Activated T-helper 17 cell treated with anti-CD3 and anti-CD28 coated beads, Interleukin-2, amount 50 U/mL, for 72 hours (primary cell): ENCODE measurements around the gene GNG7. TPM values are rescaled to one million over a fixed set of nuclear protein-coding genes. Genes with fewer than 3 reads are reported as not detected.
"Not testable (repeated sequence)": the region's sequence is repeated elsewhere in the genome, so short reads cannot be mapped to it uniquely, and the experiment has no call there.

Experiments used
- ATAC-seq: fragments of 150-1000 bp; cut with Tn5 transposase; replicated peaks from 2 replicates; pipeline ENCODE4 v1.10.0; 2021; ENCODE audit warnings: mild to moderate bottlenecking, moderate library complexity
- H3K27ac Mint-ChIP-seq: one replicate; pipeline ENCODE4 v1.8.0; 2022; ENCODE audit warnings: mixed read lengths
- H3K27me3 Mint-ChIP-seq: one replicate; pipeline ENCODE4 v1.8.0; 2022; ENCODE audit warnings: mixed read lengths
- H3K36me3 Mint-ChIP-seq: one replicate; pipeline ENCODE4 v1.8.0; 2022; ENCODE audit warnings: low read depth, mild to moderate bottlenecking, mixed read lengths
- H3K4me1 Mint-ChIP-seq: one replicate; pipeline ENCODE4 v1.8.0; 2022; ENCODE audit warnings: mixed read lengths
- H3K4me3 Mint-ChIP-seq: one replicate; pipeline ENCODE4 v1.8.0; 2022; ENCODE audit warnings: mild to moderate bottlenecking, mixed read lengths
- H3K9me3 Mint-ChIP-seq: one replicate; pipeline ENCODE4 v1.8.0; 2022; ENCODE audit warnings: mixed read lengths
- total RNA-seq, 2 donors: library from RNA; stranded (reverse); gene quantifications; one replicate each; pipeline ENCODE4 v1.2.3, GENCODE V29; 2022

The GNG7 gene
- total RNA-seq, 2 donors from 2014 or later, result 0.29 TPM; not detected in 1

DNA sequence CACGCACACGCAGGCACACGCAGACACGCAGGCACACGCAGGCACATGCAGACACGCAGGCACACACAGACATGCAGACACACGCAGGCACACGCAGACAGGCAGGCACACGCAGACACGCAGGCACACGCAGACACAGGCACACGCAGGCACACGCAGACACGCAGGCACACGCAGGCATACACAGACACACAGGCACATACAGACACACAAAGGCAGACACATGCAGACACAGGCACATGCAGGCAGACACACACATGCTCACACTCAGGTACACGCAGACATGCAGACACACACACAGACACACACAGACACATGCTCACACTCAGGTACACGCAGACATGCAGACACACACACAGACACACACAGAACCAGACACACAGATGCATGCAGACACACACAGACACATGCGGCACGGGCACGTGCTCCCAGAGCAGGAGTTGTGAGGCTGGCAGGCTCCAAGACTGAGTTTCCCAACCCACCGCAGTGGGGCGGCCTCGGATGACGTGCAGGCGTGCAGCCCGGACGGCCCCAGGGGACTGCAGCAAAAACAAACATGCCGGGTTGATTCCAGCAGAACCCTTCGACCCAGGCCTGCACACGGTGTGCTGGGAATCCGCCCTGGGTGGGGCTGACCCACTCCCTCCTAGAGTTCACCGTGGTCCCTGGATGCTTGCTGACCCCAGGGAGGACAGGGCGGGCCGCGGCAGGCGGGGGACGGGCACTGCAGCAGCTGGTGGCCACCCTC is 126.6 kb downstream of the GNG7 start:
- H3K4me1 Mint-ChIP-seq, result no peaks in the 10 kb centered on the region
- H3K36me3 Mint-ChIP-seq, result no peaks in the 10 kb centered on the region
- H3K27me3 Mint-ChIP-seq, result peaks cover 4% of the 10 kb centered on the region
- no peak overlapping the region for H3K27ac Mint-ChIP-seq
- no peaks in the 10 kb centered on the region for H3K9me3 Mint-ChIP-seq
- ATAC-seq, result no peak
- H3K4me3 Mint-ChIP-seq, result no peak overlapping the region

- Mint-ChIP-seq H3K27me3 (peaks cover 4% of the 10 kb centered on the region), H3K9me3 (no peaks in the 10 kb centered on the region), H3K4me3 (no peak overlapping the region), H3K27ac (no peak overlapping the region), H3K36me3 (no peaks in the 10 kb centered on the region), H3K4me1 (peaks cover 3% of the 10 kb centered on the region)
- ATAC-seq, result no peak
Measured at GRCh38 chr19:2574971-2575630, 127.4 kb downstream of the GNG7 start.

DNA sequence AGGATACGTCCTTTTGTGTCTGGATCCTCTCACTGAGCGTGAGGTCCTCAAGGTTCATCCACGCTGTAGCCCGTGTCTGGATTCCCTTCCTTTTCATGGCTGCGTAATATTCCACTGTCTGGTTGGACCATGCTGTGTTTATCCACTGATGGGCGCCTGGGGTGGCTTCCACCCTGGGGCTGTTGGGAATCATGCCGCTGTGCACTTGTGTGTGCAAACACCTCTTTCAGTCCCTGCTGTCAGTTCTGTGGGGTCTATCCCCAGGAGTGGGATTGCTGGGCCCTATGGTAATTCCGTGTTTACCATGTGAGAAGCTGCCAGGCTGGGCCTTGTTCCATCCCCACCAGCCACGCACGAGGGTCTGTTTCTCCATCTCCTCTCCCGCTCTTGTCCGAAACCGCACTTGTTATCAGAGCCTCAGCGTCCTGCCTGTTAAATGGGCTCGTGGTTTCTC is 128.0 kb downstream of the GNG7 start:
- peaks cover 4% of the 10 kb centered on the region for H3K4me1 Mint-ChIP-seq
- H3K36me3 Mint-ChIP-seq, result no peaks in the 10 kb centered on the region
- peaks cover 4% of the 10 kb centered on the region for H3K27me3 Mint-ChIP-seq
- H3K4me3 Mint-ChIP-seq, result no peak overlapping the region
- no peak overlapping the region for H3K27ac Mint-ChIP-seq
- ATAC-seq, result no peak
- no peaks in the 10 kb centered on the region for H3K9me3 Mint-ChIP-seq

DNA sequence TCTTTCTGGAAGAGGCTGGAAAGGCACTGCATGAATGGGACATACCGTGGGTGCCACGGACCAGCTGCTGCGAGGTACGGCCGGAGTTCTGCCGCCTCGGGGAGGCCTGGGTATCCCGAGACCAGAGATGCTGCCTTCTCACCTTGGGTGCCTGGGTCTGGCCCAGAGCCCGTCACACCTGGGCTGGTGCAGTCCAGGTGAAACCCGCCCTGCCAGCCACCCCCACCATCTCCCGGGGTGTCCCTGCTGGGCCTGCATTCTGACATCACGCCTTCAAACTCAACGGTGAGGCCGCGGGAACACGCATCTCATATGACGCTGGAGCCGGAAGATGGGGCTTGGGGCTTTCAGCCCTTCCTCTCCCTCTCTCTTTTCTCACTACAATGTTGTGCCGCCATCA is 128.6 kb downstream of the GNG7 start:
- no peak overlapping the region for H3K27ac Mint-ChIP-seq
- no peaks in the 10 kb centered on the region for H3K36me3 Mint-ChIP-seq
- H3K27me3 Mint-ChIP-seq, result peaks cover 4% of the 10 kb centered on the region
- peaks cover 4% of the 10 kb centered on the region for H3K4me1 Mint-ChIP-seq
- no peak for ATAC-seq
- H3K4me3 Mint-ChIP-seq, result no peak overlapping the region
- no peaks in the 10 kb centered on the region for H3K9me3 Mint-ChIP-seq

DNA sequence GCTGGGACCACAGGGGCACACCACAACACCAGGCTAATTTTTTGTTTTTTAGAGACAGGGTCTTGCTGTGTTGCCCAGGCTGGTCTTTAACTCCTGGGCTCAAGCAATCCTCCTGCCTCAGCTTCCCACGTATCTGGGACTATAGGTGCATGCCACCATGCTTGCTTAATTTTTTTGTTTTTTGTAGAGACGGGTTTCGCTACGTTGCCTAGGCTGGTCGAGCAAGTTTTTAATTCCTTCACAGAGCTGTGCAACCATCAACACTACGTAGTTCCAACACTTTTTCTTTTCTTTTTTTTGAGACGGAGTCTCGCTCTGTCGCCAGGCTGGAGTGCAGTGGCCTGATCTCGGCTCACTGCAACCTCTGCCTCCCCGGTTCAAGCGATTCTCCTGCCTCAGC is 130.3 kb downstream of the GNG7 start:
- not testable (repeated sequence) for H3K27me3 Mint-ChIP-seq, H3K27ac Mint-ChIP-seq, ATAC-seq, H3K36me3 Mint-ChIP-seq, H3K4me3 Mint-ChIP-seq, H3K9me3 Mint-ChIP-seq
- peaks cover 11% of the 10 kb centered on the region for H3K4me1 Mint-ChIP-seq

DNA sequence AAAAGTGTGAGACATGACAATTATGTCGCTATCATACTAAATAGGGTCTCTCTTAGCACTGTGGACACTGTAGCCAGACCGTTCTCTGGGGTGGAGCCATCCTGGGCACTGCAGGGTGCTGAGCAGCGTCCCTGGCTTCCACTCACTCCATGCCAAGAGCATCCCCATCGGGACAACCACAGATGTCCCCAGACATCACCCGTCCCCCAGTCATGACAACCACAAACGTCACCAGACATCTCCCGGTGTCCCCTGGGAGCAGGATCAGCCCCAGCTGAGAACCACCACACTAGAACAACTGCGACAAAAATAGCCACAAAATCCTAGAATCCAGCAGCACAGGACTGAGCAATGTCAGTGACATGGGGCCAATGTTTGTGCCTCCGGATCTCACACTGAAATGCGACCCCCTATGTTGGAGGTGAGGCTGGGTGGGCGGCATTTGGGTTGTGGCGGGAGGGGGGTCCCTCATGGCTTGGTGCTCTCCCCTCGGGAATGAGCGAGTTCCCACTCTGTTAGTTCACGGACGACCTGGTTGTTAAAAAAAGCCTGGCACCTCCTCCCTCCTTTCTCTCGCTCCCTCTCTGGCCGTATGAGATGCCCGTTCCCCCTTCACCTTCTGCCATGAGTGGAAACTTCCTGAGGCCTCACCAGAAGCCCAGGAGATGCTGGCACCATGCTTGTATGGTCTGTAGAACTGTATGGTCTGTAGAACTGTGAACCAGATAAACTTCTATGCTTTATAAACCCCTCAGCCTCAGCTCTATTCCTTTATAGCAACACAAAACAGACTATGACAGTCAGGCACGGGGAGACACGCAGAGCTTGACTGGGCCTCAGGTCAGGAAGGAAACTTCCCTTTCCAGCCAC is 132.7 kb downstream of the GNG7 start:
- no peaks in the 10 kb centered on the region for H3K27me3 Mint-ChIP-seq
- no peaks in the 10 kb centered on the region for H3K36me3 Mint-ChIP-seq
- H3K9me3 Mint-ChIP-seq, result no peaks in the 10 kb centered on the region
- H3K27ac Mint-ChIP-seq, result no peak overlapping the region
- no peak for ATAC-seq
- peaks cover 11% of the 10 kb centered on the region for H3K4me1 Mint-ChIP-seq
- no peak overlapping the region for H3K4me3 Mint-ChIP-seq

GRCh38 chr19:2567996-2568395 is 134.5 kb downstream of the GNG7 start:
- Mint-ChIP-seq H3K36me3 (no peaks in the 10 kb centered on the region), H3K4me3 (no peak overlapping the region), H3K27ac (no peak overlapping the region), H3K4me1 (peaks cover 11% of the 10 kb centered on the region), H3K27me3 (no peaks in the 10 kb centered on the region), H3K9me3 (no peaks in the 10 kb centered on the region)
- ATAC-seq, result no peak

DNA sequence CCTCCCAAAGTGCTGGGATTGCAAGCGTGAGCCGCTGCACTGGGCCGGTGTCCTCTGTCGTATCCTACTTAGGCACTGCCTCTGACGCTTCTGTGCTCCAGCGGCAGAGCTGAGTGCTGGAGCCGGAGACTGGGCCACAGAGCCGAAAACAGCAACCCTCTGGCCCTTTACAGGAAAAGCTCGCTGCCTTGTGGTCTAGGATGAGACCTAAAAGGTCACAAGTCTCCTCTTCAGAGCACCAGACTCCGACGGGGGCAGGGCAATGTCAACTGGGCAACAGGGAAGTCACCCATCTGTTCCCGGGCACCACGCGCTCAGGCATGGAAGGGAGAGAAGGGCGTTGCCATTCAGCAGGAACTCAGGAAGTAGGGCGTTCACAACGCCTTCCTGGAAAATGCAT is 134.9 kb downstream of the GNG7 start:
- H3K4me1 Mint-ChIP-seq, result peaks cover 12% of the 10 kb centered on the region
- H3K9me3 Mint-ChIP-seq, result no peaks in the 10 kb centered on the region
- no peak for ATAC-seq
- H3K4me3 Mint-ChIP-seq, result no peak overlapping the region
- no peaks in the 10 kb centered on the region for H3K27me3 Mint-ChIP-seq
- H3K27ac Mint-ChIP-seq, result no peak overlapping the region
- H3K36me3 Mint-ChIP-seq, result no peaks in the 10 kb centered on the region

- Mint-ChIP-seq H3K4me3 (peak overlapping the region; percentile 82), H3K4me1 (peaks cover 17% of the 10 kb centered on the region)
- H3K9me3 Mint-ChIP-seq, H3K27me3 Mint-ChIP-seq, H3K36me3 Mint-ChIP-seq, H3K27ac Mint-ChIP-seq, ATAC-seq: not testable (repeated sequence)
Measured at GRCh38 chr19:2563546-2563945, 138.9 kb downstream of the GNG7 start.

DNA sequence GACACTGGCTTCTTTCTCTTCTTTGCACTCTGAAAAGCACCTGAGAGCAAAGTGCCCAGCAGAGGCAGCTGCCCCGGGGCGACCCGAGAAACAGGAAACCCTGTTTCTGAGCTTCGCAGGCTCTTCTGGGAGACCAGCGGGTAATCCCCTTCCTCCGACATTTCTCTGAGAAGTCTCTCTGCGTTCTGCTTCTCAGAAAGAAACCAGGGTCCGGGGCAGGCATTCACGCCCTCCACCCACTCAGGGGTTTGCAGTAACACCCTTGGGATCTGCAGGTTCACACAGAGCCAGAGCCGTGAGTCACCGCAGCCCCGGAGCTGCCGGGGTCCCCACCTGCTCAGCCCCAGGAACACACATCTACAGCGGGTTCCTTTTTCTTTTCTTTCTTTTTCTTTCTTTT is 140.6 kb downstream of the GNG7 start:
- ATAC-seq, result peak; percentile 86
- Mint-ChIP-seq H3K27ac (peak overlapping the region; percentile 82), H3K4me3 (peak overlapping the region; percentile 82), H3K4me1 (peaks cover 13% of the 10 kb centered on the region), H3K27me3 (no peaks in the 10 kb centered on the region), H3K36me3 (no peaks in the 10 kb centered on the region), H3K9me3 (no peaks in the 10 kb centered on the region)

DNA sequence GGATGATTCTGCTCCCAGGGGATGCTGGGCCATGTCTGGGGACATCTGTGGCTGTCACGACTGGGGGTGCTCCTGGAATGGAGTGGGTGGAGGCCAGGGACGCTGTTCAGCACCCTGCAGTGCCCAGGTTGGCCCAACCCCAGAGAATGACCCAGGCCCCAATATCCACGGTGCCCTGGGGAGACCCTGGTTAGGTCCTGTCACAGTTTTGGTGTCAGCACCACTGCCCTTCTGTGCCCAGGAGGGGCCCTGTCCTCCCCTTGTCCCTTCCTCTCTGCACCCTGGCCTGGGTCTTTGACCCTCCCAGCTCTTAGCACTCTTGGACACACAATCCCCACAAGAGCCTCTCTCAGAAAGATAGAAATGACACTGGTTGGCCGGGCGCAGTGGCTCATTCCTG is 141.3 kb downstream of the GNG7 start:
- Mint-ChIP-seq H3K27ac (no peak overlapping the region), H3K4me3 (peak overlapping the region; percentile 82), H3K36me3 (no peaks in the 10 kb centered on the region), H3K27me3 (no peaks in the 10 kb centered on the region), H3K4me1 (peaks cover 15% of the 10 kb centered on the region), H3K9me3 (no peaks in the 10 kb centered on the region)
- no peak for ATAC-seq

DNA sequence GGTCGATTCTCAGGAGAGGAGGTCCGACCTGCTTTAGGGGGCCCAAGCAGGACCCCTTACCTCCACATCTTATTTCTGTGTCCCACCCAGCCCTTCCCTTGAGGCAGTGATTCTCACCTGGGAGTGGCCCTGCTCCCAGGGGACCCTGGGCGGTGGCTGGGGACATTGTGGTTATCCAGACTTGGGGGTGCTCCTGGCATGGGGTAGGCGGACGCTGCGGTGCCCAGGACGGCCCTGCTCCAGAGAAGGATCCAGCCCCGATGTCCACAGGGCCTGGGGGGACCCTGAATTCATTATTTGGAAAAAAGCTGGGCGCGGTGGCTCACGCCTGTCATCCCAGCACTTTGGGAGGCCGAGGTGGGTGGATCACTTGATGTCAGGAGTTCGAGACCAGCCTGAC is 142.1 kb downstream of the GNG7 start:
- no peaks in the 10 kb centered on the region for H3K9me3 Mint-ChIP-seq
- H3K4me3 Mint-ChIP-seq, result no peak overlapping the region
- H3K4me1 Mint-ChIP-seq, result peaks cover 17% of the 10 kb centered on the region
- ATAC-seq, result no peak
- no peak overlapping the region for H3K27ac Mint-ChIP-seq
- no peaks in the 10 kb centered on the region for H3K36me3 Mint-ChIP-seq
- H3K27me3 Mint-ChIP-seq, result no peaks in the 10 kb centered on the region

- no peaks in the 10 kb centered on the region for H3K9me3 Mint-ChIP-seq
- no peak for ATAC-seq
- H3K27ac Mint-ChIP-seq, result no peak overlapping the region
- H3K4me3 Mint-ChIP-seq, result no peak overlapping the region
- no peaks in the 10 kb centered on the region for H3K36me3 Mint-ChIP-seq
- no peaks in the 10 kb centered on the region for H3K27me3 Mint-ChIP-seq
- H3K4me1 Mint-ChIP-seq, result peaks cover 22% of the 10 kb centered on the region
Measured at GRCh38 chr19:2558543-2558942, 144.0 kb downstream of the GNG7 start.

DNA sequence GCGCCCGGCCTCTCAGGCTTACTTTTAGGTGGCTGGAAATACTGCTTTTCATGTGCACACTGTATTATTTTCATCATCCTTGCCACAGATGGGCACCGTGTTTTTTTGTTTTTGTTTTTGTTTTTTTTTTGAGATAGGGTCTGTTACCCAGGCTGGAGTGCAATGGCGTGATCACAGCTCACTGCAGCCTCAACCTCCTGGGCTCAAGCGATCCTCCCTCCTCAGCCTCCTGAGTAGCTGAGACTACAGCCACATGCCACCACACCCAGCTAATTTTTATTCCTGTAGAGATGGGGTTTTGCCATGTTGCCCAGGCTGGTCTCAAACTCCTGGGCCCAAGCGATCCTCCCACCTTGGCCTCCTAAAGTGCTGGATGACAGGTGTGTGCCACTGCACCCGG is 144.4 kb downstream of the GNG7 start:
- H3K9me3 Mint-ChIP-seq, H3K27ac Mint-ChIP-seq, H3K27me3 Mint-ChIP-seq, ATAC-seq, H3K36me3 Mint-ChIP-seq, H3K4me3 Mint-ChIP-seq: not testable (repeated sequence)
- peaks cover 22% of the 10 kb centered on the region for H3K4me1 Mint-ChIP-seq

GRCh38 chr19:2557093-2557440 is 145.4 kb downstream of the GNG7 start:
- H3K9me3 Mint-ChIP-seq, result no peaks in the 10 kb centered on the region
- H3K36me3 Mint-ChIP-seq, result no peaks in the 10 kb centered on the region
- no peak overlapping the region for H3K4me3 Mint-ChIP-seq
- ATAC-seq, result no peak
- H3K27me3 Mint-ChIP-seq, result no peaks in the 10 kb centered on the region
- H3K27ac Mint-ChIP-seq, result no peak overlapping the region
- H3K4me1 Mint-ChIP-seq, result peaks cover 23% of the 10 kb centered on the region
